HCT116 (cell line): Measurements from ENCODE around the gene SCN8A. TPM values are rescaled to one million over a fixed set of nuclear protein-coding genes. Genes with fewer than 3 reads are reported as not detected.

Experiments
- ATAC-seq: fragments of 200-7000 bp; cut with Tn5 transposase; 2 replicates; pipeline ENCODE4 v1.9.1; 2020; ENCODE audit warnings: mild to moderate bottlenecking, moderate library complexity
- BruUV-seq: library from RNA; stranded (reverse); fragments of 400-500 nt; replicated peaks from 2 replicates; lab custom pipeline; 2021; lab: Mats Ljungman, UMichigan
- CTCF ChIA-PET: fragments of 300-600 bp; sonication (Branson Sonifier 250); formaldehyde crosslinking; loops from one replicate; lab custom pipeline; 2021; ENCODE audit warnings: antibody characterized with exemption; lab: Charles Lee
- POLR2A ChIA-PET: fragments of 300-600, 350-600 bp; sonication (Branson Sonifier 250); formaldehyde crosslinking; loops from one replicate; lab custom pipeline; 2021; ENCODE audit warnings: antibody characterized with exemption; lab: Charles Lee
- RAD21 ChIA-PET, 2 experiments: fragments of 300-600 bp; sonication (Branson Sonifier 250); formaldehyde crosslinking; loops; one replicate each; lab custom pipeline; 2023; ENCODE audit warnings: low total read pairs in 2 of 2; ENCODE audit not compliant: uncharacterized antibody in 2 of 2, unreplicated experiment in 2 of 2, low non-redundant PET in 1 of 2; lab: Charles Lee
- DNase-seq: peaks from one replicate; pipeline ENCODE4 v3.0.0-alpha.2; 2010; ENCODE audit warnings: low read depth, low spot score
- H2AFZ ChIP-seq: fragments of 200-600 bp; shearing (Covaris generic), sonication (generic); 2 replicates; pipeline ENCODE4 v1.6.1; 2017; ENCODE audit warnings: low read depth, mixed run types, mixed read lengths, antibody characterized with exemption, low read length; ENCODE audit not compliant: poor library complexity, severe bottlenecking
- H3K27ac ChIP-seq: 2 replicates; pipeline ENCODE4 v1.5.1; 2012; ENCODE audit warnings: low read depth, low read length
- H3K27me3 ChIP-seq: fragments of 200-600 bp; sonication (generic); 2 replicates; pipeline ENCODE4 v1.6.1; 2016; ENCODE audit warnings: mixed run types, low read length, mixed read lengths; ENCODE audit not compliant: insufficient read depth
- H3K36me3 ChIP-seq, 2 experiments: fragments of 200-500 bp in 1 of 2; fragments of 200-600 bp in 1 of 2; sonication (Bioruptor generic) in 1 of 2; sonication (generic) in 1 of 2; 2 replicates each; pipeline versions ENCODE4 v1.5.1 to v1.6.1; 2014 to 2016; ENCODE audit warnings: low read length in 2 of 2, inconsistent platforms in 1 of 2, mixed read lengths in 1 of 2, mixed run types in 1 of 2; ENCODE audit not compliant: insufficient read depth in 2 of 2, control insufficient read depth in 1 of 2
- H3K4me1 ChIP-seq, 2 experiments: fragments of 200-600 bp in 1 of 2; sonication (generic) in 1 of 2; 2 replicates each; pipeline versions ENCODE4 v1.5.1 to v1.6.1; 2012 to 2017; ENCODE audit warnings: low read length in 2 of 2, inconsistent platforms in 1 of 2, mild to moderate bottlenecking in 1 of 2, mixed read lengths in 1 of 2, mixed run types in 1 of 2, moderate library complexity in 1 of 2; ENCODE audit not compliant: insufficient read depth in 2 of 2, control insufficient read depth in 1 of 2
- H3K4me2 ChIP-seq: fragments of 200-600 bp; sonication (generic); 2 replicates; pipeline ENCODE4 v1.6.1; 2017; ENCODE audit warnings: mixed run types, low read length, mixed read lengths
- H3K4me3 ChIP-seq, 2 experiments: fragments of 200-600 bp in 1 of 2; sonication (generic) in 1 of 2; replicated peaks in 1 of 2; 2 replicates each; pipeline ENCODE4 v1.5.1; 2011 to 2016; ENCODE audit warnings: low read length in 2 of 2, control low read depth in 1 of 2, low read depth in 1 of 2, mild to moderate bottlenecking in 1 of 2, mixed read lengths in 1 of 2, mixed run types in 1 of 2
- H3K79me2 ChIP-seq: fragments of 200-600 bp; sonication (generic); 2 replicates; pipeline ENCODE4 v1.6.1; 2017; ENCODE audit warnings: mild to moderate bottlenecking, mixed run types, low read length, moderate library complexity, mixed read lengths; ENCODE audit not compliant: insufficient read depth
- H3K9ac ChIP-seq: fragments of 200-600 bp; sonication (generic); 2 replicates; pipeline ENCODE4 v1.6.1; 2016; ENCODE audit warnings: low read length, mixed read lengths
- H3K9me2 ChIP-seq: fragments of 200-600 bp; sonication (generic), shearing (Covaris generic); 2 replicates; pipeline ENCODE4 v1.6.1; 2017; ENCODE audit warnings: mixed run types, mild to moderate bottlenecking, moderate library complexity; ENCODE audit not compliant: insufficient read depth
- H3K9me3 ChIP-seq, 2 experiments: fragments of 200-500 bp in 1 of 2; fragments of 200-600 bp in 1 of 2; sonication (Bioruptor generic) in 1 of 2; sonication (generic) in 1 of 2; 2 replicates each; pipeline ENCODE4 v1.6.1; 2014 to 2017; ENCODE audit warnings: low read length in 2 of 2, mixed read lengths in 2 of 2, inconsistent platforms in 1 of 2, low read depth in 1 of 2, mild to moderate bottlenecking in 1 of 2, mixed run types in 1 of 2, moderate library complexity in 1 of 2; ENCODE audit not compliant: control insufficient read depth in 1 of 2, insufficient read depth in 1 of 2
- H4K20me1 ChIP-seq: fragments of 200-600 bp; sonication (generic), shearing (Covaris generic); 2 replicates; pipeline ENCODE4 v1.6.1; 2017; ENCODE audit warnings: mixed run types, mild to moderate bottlenecking, moderate library complexity; ENCODE audit not compliant: insufficient read depth
- ELF1 ChIP-seq: IDR thresholded peaks from 2 replicates; pipeline ENCODE4 v1.6.1; 2012; ENCODE audit warnings: low read depth, borderline replicate concordance
- EZH2 ChIP-seq: fragments of 200-600 bp; sonication (generic); IDR thresholded peaks from 2 replicates; pipeline ENCODE4 v1.6.1; 2017; ENCODE audit warnings: antibody characterized with exemption, mixed run types
- EZH2phosphoT487 ChIP-seq: fragments of 200-600 bp; IDR thresholded peaks from 2 replicates; pipeline ENCODE4 v1.6.1; 2018; ENCODE audit warnings: antibody characterized with exemption, borderline replicate concordance
- FOSL1 ChIP-seq: IDR thresholded peaks from 2 replicates; pipeline ENCODE4 v1.6.1; 2012; ENCODE audit warnings: low read depth
- POLR2AphosphoS5 ChIP-seq: IDR thresholded peaks from 2 replicates; pipeline ENCODE4 v1.6.1; 2011; ENCODE audit warnings: mild to moderate bottlenecking, low read depth, low read length, moderate library complexity
- RAD21 ChIP-seq: IDR thresholded peaks from 2 replicates; pipeline ENCODE4 v1.6.1; 2012; ENCODE audit warnings: low read depth, mild to moderate bottlenecking
- SIN3A ChIP-seq: IDR thresholded peaks from 2 replicates; pipeline ENCODE4 v1.6.1; 2012; ENCODE audit warnings: low read depth
- SRF ChIP-seq: IDR thresholded peaks from 2 replicates; pipeline ENCODE4 v1.6.1; 2012; ENCODE audit warnings: low read depth
- TCF7L2 ChIP-seq: IDR thresholded peaks from 2 replicates; pipeline ENCODE4 v1.7.0; 2011; ENCODE audit warnings: borderline replicate concordance, inconsistent platforms; ENCODE audit not compliant: insufficient read depth, insufficient read length; ENCODE audit errors: extremely low read depth
- YY1 ChIP-seq: IDR thresholded peaks from 2 replicates; pipeline ENCODE4 v1.6.1; 2011; ENCODE audit warnings: low read length, low read depth, moderate library complexity, mild to moderate bottlenecking; ENCODE audit not compliant: insufficient replicate concordance; ENCODE audit errors: extremely low read depth
- ZBTB33 ChIP-seq: IDR thresholded peaks from 2 replicates; pipeline ENCODE4 v1.6.1; 2011; ENCODE audit warnings: mild to moderate bottlenecking, low read length, moderate library complexity; ENCODE audit not compliant: insufficient replicate concordance; ENCODE audit errors: extremely low read depth
- ZFX ChIP-seq: fragments of 450-650 bp; IDR thresholded peaks from 2 replicates; pipeline ENCODE4 v1.6.1; 2017
- intact Hi-C: fragments of 100-400 bp; cut with micrococcal nuclease; formaldehyde crosslinking; loops from 2 replicates; pipeline ENCODE4 v1.10.0; 2022
- total RNA-seq: library from RNA; stranded (reverse); gene quantifications from one replicate; pipeline ENCODE4 v1.2.1, GENCODE V29; 2021; ENCODE audit not compliant: unreplicated experiment
- TF ChIP-seq, protein P1 (sequence below), 3 experiments: fragments of 200-600 bp in 1 of 3; sonication (generic) in 1 of 3; IDR thresholded peaks in 2 of 3; conservative IDR thresholded peaks in 1 of 3; 2 replicates each; pipeline ENCODE4 v1.5.1; 2012 to 2017; ENCODE audit warnings: low read depth in 2 of 3, low read length in 2 of 3, antibody characterized with exemption in 1 of 3, borderline replicate concordance in 1 of 3, control low read depth in 1 of 3, mild to moderate bottlenecking in 1 of 3, mixed read lengths in 1 of 3, mixed run types in 1 of 3, moderate library complexity in 1 of 3; ENCODE audit not compliant: insufficient read depth in 1 of 3
- TF ChIP-seq, protein P2 (sequence below): IDR thresholded peaks from 2 replicates; pipeline ENCODE4 v1.6.1; 2012; ENCODE audit warnings: low read depth
- TF ChIP-seq, protein P3 (sequence below): IDR thresholded peaks from 2 replicates; pipeline ENCODE4 v1.6.1; 2012

SCN8A gene
- total RNA-seq, 1 experiment from 2014 or later: 7.1 TPM

DNA sequence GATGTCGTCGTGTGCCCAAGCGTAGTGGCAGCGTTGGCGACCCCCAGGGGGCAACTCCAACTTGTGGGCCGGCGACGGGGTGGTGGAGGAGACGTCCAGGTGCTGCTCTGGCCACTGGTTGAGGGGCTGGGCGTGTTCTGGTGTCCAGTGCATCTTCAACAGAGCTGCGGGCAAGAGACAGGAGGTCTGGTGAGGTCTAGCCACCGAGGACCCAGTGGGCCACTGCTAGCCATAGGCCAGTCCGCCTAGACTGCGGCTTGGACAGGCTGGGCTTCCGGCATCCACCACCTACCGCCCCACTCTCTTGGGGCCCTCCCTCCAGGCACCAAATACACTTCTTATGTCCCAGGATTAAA lies 231.2 kb downstream of the SCN8A start:
- no peaks in the 10 kb centered on the region for H3K9me2 ChIP-seq
- no peaks in the 10 kb centered on the region for H3K9me3 ChIP-seq
- no peaks in the 10 kb centered on the region for H3K79me2 ChIP-seq
- TF ChIP-seq RAD21: no peak
- TF ChIP-seq EZH2: no peak
- TF ChIP-seq, protein P1, sequence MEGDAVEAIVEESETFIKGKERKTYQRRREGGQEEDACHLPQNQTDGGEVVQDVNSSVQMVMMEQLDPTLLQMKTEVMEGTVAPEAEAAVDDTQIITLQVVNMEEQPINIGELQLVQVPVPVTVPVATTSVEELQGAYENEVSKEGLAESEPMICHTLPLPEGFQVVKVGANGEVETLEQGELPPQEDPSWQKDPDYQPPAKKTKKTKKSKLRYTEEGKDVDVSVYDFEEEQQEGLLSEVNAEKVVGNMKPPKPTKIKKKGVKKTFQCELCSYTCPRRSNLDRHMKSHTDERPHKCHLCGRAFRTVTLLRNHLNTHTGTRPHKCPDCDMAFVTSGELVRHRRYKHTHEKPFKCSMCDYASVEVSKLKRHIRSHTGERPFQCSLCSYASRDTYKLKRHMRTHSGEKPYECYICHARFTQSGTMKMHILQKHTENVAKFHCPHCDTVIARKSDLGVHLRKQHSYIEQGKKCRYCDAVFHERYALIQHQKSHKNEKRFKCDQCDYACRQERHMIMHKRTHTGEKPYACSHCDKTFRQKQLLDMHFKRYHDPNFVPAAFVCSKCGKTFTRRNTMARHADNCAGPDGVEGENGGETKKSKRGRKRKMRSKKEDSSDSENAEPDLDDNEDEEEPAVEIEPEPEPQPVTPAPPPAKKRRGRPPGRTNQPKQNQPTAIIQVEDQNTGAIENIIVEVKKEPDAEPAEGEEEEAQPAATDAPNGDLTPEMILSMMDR (IDR thresholded peaks at IDR 0.05 in 2 of 3, conservative IDR thresholded peaks at IDR 0.05 in 1 of 3; ENCODE audit: borderline replicate concordance in 1 of 3, insufficient read depth in 1 of 3, low read depth in 2 of 3, low read length in 2 of 3): no peak
- no peak for TF ChIP-seq EZH2phosphoT487
- TF ChIP-seq POLR2AphosphoS5: no peak
- no peak for TF ChIP-seq FOSL1
- TF ChIP-seq, protein P2, sequence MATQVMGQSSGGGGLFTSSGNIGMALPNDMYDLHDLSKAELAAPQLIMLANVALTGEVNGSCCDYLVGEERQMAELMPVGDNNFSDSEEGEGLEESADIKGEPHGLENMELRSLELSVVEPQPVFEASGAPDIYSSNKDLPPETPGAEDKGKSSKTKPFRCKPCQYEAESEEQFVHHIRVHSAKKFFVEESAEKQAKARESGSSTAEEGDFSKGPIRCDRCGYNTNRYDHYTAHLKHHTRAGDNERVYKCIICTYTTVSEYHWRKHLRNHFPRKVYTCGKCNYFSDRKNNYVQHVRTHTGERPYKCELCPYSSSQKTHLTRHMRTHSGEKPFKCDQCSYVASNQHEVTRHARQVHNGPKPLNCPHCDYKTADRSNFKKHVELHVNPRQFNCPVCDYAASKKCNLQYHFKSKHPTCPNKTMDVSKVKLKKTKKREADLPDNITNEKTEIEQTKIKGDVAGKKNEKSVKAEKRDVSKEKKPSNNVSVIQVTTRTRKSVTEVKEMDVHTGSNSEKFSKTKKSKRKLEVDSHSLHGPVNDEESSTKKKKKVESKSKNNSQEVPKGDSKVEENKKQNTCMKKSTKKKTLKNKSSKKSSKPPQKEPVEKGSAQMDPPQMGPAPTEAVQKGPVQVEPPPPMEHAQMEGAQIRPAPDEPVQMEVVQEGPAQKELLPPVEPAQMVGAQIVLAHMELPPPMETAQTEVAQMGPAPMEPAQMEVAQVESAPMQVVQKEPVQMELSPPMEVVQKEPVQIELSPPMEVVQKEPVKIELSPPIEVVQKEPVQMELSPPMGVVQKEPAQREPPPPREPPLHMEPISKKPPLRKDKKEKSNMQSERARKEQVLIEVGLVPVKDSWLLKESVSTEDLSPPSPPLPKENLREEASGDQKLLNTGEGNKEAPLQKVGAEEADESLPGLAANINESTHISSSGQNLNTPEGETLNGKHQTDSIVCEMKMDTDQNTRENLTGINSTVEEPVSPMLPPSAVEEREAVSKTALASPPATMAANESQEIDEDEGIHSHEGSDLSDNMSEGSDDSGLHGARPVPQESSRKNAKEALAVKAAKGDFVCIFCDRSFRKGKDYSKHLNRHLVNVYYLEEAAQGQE: no peak
- no peak for TF ChIP-seq SRF
- TF ChIP-seq, protein P3, sequence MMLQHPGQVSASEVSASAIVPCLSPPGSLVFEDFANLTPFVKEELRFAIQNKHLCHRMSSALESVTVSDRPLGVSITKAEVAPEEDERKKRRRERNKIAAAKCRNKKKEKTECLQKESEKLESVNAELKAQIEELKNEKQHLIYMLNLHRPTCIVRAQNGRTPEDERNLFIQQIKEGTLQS: no peak
- TF ChIP-seq ELF1: no peak
- no peak for TF ChIP-seq TCF7L2
- TF ChIP-seq YY1: no peak
- no peak for TF ChIP-seq ZBTB33
- no peak for TF ChIP-seq SIN3A
- no peak for TF ChIP-seq ZFX
- no peaks in the 10 kb centered on the region for H4K20me1 ChIP-seq
- H3K27ac ChIP-seq: no peak overlapping the region
- intact Hi-C loops: no loop called here
- no peaks in the 10 kb centered on the region for H3K36me3 ChIP-seq
- ATAC-seq (no peak), DNase-seq (no peak)
- H3K4me1 ChIP-seq: peaks cover 2 to 11% of the 10 kb centered on the region in 2 experiments; a peak in 2 of 4 replicates
- H3K4me3 ChIP-seq: peak overlapping the region; percentile 20 to 58; a peak in 2 of 4 replicates
- ChIA-PET RAD21 (no interaction called here), CTCF (interaction anchor here (2.2 kb wide), 1 partner anchor 291 kb away, joined by 16 read pairs; no protein-coding TSS in a partner anchor), POLR2A (no interaction called here)
- peak overlapping the region; percentile 46 for H3K4me2 ChIP-seq
- no peak overlapping the region for H2AFZ ChIP-seq
- H3K27me3 ChIP-seq: no peaks in the 10 kb centered on the region
- H3K9ac ChIP-seq: no peak overlapping the region
- no TSS peak for BruUV-seq
